ENCODE measurements around the gene HNF4A. TPM values are rescaled to one million over a fixed set of nuclear protein-coding genes. Genes with fewer than 3 reads are reported as not detected.

Gene HNF4A
- total and polyA plus RNA-seq, 2 of the 13 experiments (the other 11 are each of a cell fraction or from before 2014, with no cell fraction given), result 80.9 to 169 TPM

- peak; percentile 49 for TF ChIP-seq DBP (CRISPR knock-in tag; IDR thresholded peaks at IDR 0.05; ENCODE audit: not compliant biosample characterization)
- TF ChIP-seq SP5 (CRISPR knock-in tag; IDR thresholded peaks at IDR 0.05; ENCODE audit: borderline replicate concordance, low read depth), result peak; percentile 94
- TF ChIP-seq SUZ12 (IDR thresholded peaks at IDR 0.05; ENCODE audit: low read depth, low read length), result no peak
- TF ChIP-seq ZNF138 (CRISPR knock-in tag; IDR thresholded peaks at IDR 0.05; ENCODE audit: low read depth), result no peak
- TF ChIP-seq PHF21A (CRISPR knock-in tag; IDR thresholded peaks at IDR 0.05), result peak; percentile 87; the same call in 1 of the 2 replicates
- TF ChIP-seq ZNF432 (CRISPR knock-in tag; IDR thresholded peaks at IDR 0.05; ENCODE audit: borderline replicate concordance), result no peak
- TF ChIP-seq ZNF781 (CRISPR knock-in tag; IDR thresholded peaks at IDR 0.05; ENCODE audit: borderline replicate concordance, not compliant biosample characterization), result no peak
- no peak; the same call in 1 of the 2 replicates for TF ChIP-seq MIER3 (CRISPR knock-in tag; IDR thresholded peaks at IDR 0.05; ENCODE audit: borderline replicate concordance)
- no peak; the same call in 1 of the 2 replicates for TF ChIP-seq RXRA (CRISPR knock-in tag; IDR thresholded peaks at IDR 0.05)
- no peak for TF ChIP-seq USF2 (IDR thresholded peaks at IDR 0.05; ENCODE audit: low read depth, low read length)
- TF ChIP-seq USF2 (CRISPR knock-in tag; IDR thresholded peaks at IDR 0.05; ENCODE audit: borderline replicate concordance), result no peak; the same call in 1 of the 2 replicates
- TF ChIP-seq LRRFIP1 (CRISPR knock-in tag; conservative IDR thresholded peaks at IDR 0.05), result peak; percentile 22; the same call in 1 of the 2 replicates
- no peak for TF ChIP-seq TIGD3 (CRISPR knock-in tag; IDR thresholded peaks at IDR 0.05; ENCODE audit: borderline replicate concordance)
- TF ChIP-seq ZNF616 (CRISPR knock-in tag; IDR thresholded peaks at IDR 0.05; ENCODE audit: low read depth), result no peak
- TF ChIP-seq PCBP2 (optimal IDR thresholded peaks at IDR 0.05; ENCODE audit: low read depth, low read length, poor library complexity, severe bottlenecking), result no peak
- no peak for TF ChIP-seq ZNF780A (CRISPR knock-in tag; IDR thresholded peaks at IDR 0.05)
- no peak for TF ChIP-seq PHB2 (IDR thresholded peaks at IDR 0.05; ENCODE audit: partially characterized antibody)
Observed at GRCh38 chr20:44392776-44393607, 37.5 kb downstream of the HNF4A start (continued).
